IPS DF 6.9 (cell line): ENCODE results near the gene JAZF1.
A peak's percentile ranks its signal among the peaks of the same experiment; 100 is the strongest.

Experiments used
- DNase-seq: peaks from one replicate; pipeline ENCODE4 v3.0.0-alpha.2; 2013; ENCODE audit warnings: low read depth, low spot score
- H3K27ac ChIP-seq: one replicate; pipeline ENCODE4 v1.5.1; 2013; ENCODE audit warnings: low read length, control low read depth
- H3K27me3 ChIP-seq: 2 replicates; pipeline ENCODE4 v1.6.1; 2013; ENCODE audit warnings: mild to moderate bottlenecking, low read length; ENCODE audit not compliant: control insufficient read depth, insufficient read depth
- H3K36me3 ChIP-seq: 2 replicates; pipeline ENCODE4 v1.6.1; 2013; ENCODE audit warnings: low read length; ENCODE audit not compliant: control insufficient read depth, insufficient read depth
- H3K4me1 ChIP-seq: 2 replicates; pipeline ENCODE4 v1.6.1; 2013; ENCODE audit warnings: low read length; ENCODE audit not compliant: control insufficient read depth, insufficient read depth
- H3K4me3 ChIP-seq: 2 replicates; pipeline ENCODE4 v1.5.1; 2013; ENCODE audit warnings: mild to moderate bottlenecking, low read length
- H3K9me3 ChIP-seq: 2 replicates; pipeline ENCODE4 v1.6.1; 2013; ENCODE audit warnings: low read length, inconsistent platforms; ENCODE audit not compliant: control insufficient read depth, insufficient read depth
- WGBS: extraction: QIAGEN DNeasy Blood & Tissue Kit; methylation state at CpG from one replicate; pipeline ENCODE4 v1.1.7; 2013; ENCODE audit warnings: mixed read lengths, missing lambda C conversion rate; ENCODE audit not compliant: insufficient read length, insufficient coverage; 5-methylcytosine and 5-hydroxymethylcytosine counted together

The JAZF1 gene

DNA sequence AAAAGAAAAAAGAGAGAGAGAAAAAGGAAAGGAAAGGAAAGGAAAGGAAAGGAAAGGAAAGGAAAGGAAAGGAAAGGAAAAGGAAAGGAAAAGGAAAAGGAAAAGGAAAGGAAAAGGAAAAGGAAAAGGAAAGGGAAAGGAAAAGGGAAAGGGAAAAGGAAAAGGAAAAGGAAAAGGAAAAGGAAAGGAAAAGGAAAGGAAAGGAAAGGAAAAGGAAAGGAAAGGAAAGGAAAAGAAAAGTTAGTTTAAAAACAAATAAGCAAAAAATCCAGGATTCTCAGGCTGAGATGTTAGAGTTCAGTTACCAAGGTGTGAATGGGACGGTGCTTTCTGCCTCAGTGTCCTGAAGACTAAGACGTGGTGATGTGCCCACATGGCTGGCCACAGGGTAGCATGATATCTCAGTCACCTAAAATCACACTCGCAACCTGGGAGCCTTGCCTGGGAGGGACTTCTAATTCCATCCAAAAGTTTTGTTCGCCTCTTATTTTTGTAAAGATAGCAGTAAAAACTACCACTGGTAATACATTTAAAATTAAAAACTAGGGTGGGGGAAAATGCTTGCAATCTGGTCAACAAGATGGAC is 70.1 kb downstream of the JAZF1 start:
- WGBS: no CpG with 5 or more reads among the region's 4 CpGs
- Histone ChIP-seq H3K9me3 (no peaks in the 10 kb centered on the region), H3K4me1 (peaks cover 1% of the 10 kb centered on the region; the same call in 1 of the 2 replicates), H3K4me3 (no peak overlapping the region; the same call in 1 of the 2 replicates), H3K27ac (no peak overlapping the region), H3K27me3 (no peaks in the 10 kb centered on the region), H3K36me3 (no peaks in the 10 kb centered on the region)
- DNase-seq: no peak

DNA sequence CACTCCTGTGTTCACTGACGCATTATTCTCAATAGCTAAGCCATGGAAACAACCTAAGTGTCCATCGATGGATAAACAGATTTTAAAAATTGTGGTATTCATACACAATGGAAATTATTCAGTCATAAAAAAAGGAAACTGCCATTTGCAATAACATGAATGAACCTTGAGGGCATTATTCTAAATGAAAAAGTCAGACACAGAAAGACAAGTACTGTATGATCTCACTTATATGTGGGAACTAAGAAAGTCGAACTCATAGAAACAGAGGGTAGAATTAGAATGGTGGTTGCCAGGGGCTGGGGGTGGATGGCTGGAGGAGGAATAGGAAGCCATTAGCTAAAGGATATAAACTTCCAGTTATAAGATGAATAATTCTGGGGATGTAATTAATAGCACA is 71.8 kb downstream of the JAZF1 start:
- Histone ChIP-seq H3K27ac (no peak overlapping the region), H3K9me3 (no peaks in the 10 kb centered on the region), H3K36me3 (no peaks in the 10 kb centered on the region), H3K27me3 (no peaks in the 10 kb centered on the region), H3K4me3 (no peak overlapping the region), H3K4me1 (peaks cover 1% of the 10 kb centered on the region; the same call in 1 of the 2 replicates)
- DNase-seq: no peak
- WGBS: no CpG with 5 or more reads among the region's 3 CpGs

DNA sequence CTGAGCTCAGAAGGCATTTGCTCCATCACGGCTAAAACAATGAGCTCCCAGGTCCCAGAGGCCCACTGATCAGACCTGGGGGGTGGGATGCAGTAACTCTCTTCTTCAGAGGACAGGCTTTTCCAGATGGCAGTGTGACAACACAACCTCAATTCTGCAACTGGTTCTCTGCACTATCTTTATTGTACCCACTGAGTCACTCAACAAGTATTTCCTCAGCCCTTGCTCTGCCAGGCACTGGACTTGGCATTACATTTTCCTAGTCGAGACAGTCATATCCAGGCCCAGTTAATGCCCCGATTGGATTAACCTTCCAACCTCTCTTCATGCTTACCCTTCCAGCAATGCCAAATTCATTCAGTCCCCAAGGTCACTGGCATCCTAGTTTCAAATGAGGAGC is 72.6 kb downstream of the JAZF1 start:
- DNase-seq: no peak
- no peaks in the 10 kb centered on the region for H3K9me3 ChIP-seq
- no peak overlapping the region for H3K27ac ChIP-seq
- H3K4me1 ChIP-seq: peaks cover 1% of the 10 kb centered on the region; the same call in 1 of the 2 replicates
- no peaks in the 10 kb centered on the region for H3K36me3 ChIP-seq
- no peak overlapping the region for H3K4me3 ChIP-seq
- no CpG with 5 or more reads among the region's 3 CpGs for WGBS
- no peaks in the 10 kb centered on the region for H3K27me3 ChIP-seq

DNA sequence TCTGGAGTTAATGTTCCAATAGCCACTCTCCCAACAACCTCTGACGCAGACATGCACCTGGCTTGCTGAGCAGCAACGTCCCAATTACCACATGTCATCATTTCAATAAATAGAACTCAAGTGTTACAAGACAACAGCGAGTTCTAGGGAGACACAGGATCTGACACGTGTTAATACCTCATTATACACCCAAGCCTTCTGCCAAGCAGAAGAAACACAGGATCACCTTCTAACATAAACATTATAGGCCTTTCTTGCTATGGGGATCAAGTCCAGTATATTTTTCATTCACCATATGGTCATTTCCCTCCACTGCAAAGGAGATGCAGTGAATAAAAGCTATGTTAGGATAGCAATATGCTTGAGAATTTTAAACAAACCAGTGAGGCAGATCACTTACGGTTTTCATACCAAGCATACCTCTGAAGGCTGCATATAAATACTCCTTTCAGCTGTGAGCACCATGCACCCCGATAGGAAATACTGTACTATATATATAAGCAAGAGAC is 74.2 kb downstream of the JAZF1 start:
- H3K36me3 ChIP-seq: no peaks in the 10 kb centered on the region
- H3K4me1 ChIP-seq: peaks cover 1% of the 10 kb centered on the region; the same call in 1 of the 2 replicates
- no peak overlapping the region for H3K4me3 ChIP-seq
- H3K27ac ChIP-seq: no peak overlapping the region
- no CpG with 5 or more reads among the region's 6 CpGs for WGBS
- DNase-seq: no peak
- H3K9me3 ChIP-seq: no peaks in the 10 kb centered on the region
- no peaks in the 10 kb centered on the region for H3K27me3 ChIP-seq

DNA sequence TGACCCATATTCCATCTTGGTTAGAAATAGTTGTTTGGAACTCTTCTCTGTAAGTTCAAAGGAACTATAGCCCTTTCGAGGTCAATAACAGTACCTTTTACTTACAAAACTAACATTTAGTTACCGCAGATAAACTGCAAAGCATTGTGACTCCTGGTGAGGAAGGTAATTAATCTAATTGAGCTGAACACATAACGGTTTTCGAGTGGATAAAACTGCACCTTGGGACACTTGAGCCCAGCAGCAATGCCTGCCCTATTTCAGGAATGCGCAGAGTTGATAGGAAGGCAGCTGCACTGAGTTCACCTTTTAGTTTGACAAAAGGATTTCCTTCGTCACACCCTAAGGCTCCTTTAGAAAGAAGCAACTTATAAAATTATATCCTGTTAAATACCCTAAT is 75.4 kb downstream of the JAZF1 start:
- Histone ChIP-seq H3K4me3 (no peak overlapping the region), H3K36me3 (no peaks in the 10 kb centered on the region), H3K27me3 (no peaks in the 10 kb centered on the region), H3K27ac (no peak overlapping the region), H3K9me3 (no peaks in the 10 kb centered on the region), H3K4me1 (peaks cover 1% of the 10 kb centered on the region; the same call in 1 of the 2 replicates)
- DNase-seq: no peak
- WGBS: no CpG with 5 or more reads among the region's 6 CpGs

DNA sequence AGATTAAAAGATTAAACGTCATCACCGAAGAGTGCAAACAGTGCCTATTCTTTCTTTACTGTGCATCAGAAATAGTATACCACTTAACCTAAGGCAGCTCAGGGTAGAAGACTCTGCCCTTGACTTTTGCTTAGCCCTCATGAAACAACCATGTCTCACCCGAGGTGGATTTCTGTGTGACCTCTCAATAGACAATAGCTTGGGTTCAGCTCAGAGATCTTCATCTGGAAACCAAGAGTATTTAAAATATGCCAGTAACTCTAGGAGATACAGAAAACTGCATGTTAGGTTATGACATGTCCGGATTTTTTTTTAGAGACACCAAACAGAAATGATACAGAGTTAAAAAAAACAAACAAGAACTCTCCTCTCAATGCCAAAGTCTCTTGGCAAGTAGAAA is 75.8 kb downstream of the JAZF1 start:
- Histone ChIP-seq H3K36me3 (no peaks in the 10 kb centered on the region), H3K9me3 (no peaks in the 10 kb centered on the region), H3K4me3 (no peak overlapping the region), H3K27ac (no peak overlapping the region), H3K4me1 (peaks cover 1% of the 10 kb centered on the region; the same call in 1 of the 2 replicates), H3K27me3 (no peaks in the 10 kb centered on the region)
- no CpG with 5 or more reads among the region's 4 CpGs for WGBS
- no peak for DNase-seq

DNA sequence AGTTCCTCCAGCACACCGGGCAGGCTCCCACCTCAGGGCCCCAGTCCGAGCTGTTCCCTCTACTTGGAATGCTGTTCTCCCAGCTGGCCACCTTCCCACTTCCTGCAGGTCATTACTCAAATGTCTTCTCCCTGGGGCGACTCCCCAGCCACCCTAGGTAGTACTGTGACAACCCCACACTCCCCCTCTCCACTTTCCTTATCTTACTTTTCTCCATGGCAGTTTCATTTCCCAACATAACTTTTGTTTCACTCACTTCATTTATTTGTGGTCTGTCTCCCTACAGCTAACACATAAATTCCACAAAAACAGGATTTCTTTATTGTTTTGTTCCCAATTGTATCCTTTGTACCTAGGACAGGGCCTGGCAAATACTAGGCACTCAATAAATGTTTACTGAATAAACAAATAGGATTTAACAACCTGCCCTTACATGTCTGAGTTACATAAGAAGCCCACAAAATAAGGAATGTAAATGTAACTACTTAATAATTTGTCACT is 76.5 kb downstream of the JAZF1 start:
- WGBS: no CpG with 5 or more reads among the region's 3 CpGs
- Histone ChIP-seq H3K36me3 (no peaks in the 10 kb centered on the region), H3K27me3 (no peaks in the 10 kb centered on the region), H3K4me3 (no peak overlapping the region), H3K9me3 (no peaks in the 10 kb centered on the region), H3K27ac (no peak overlapping the region), H3K4me1 (peaks cover 1% of the 10 kb centered on the region; the same call in 1 of the 2 replicates)
- DNase-seq: no peak

DNA sequence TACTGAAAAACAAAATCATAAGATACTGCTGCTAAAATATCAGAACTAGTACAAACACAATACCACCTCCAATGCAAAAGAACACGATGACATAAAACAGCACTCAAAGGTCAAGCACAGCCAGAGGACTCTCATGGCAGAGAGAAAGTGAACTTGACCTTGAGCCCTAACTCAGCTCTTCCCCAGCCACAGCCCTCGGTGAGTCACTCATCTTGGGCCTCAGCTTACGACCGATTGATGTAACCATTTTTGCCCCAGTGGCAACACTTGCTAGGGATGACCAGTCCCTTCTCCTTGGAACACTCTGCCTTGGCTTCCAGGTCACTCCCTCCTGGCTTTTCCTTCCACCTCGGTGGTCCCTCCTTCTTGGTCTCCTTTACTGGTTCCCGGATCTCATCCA is 77.8 kb downstream of the JAZF1 start:
- Histone ChIP-seq H3K36me3 (no peaks in the 10 kb centered on the region), H3K27me3 (no peaks in the 10 kb centered on the region), H3K9me3 (no peaks in the 10 kb centered on the region), H3K27ac (no peak overlapping the region), H3K4me1 (peaks cover 1% of the 10 kb centered on the region; the same call in 1 of the 2 replicates), H3K4me3 (no peak overlapping the region)
- WGBS: no CpG with 5 or more reads among the region's 6 CpGs
- no peak for DNase-seq

DNA sequence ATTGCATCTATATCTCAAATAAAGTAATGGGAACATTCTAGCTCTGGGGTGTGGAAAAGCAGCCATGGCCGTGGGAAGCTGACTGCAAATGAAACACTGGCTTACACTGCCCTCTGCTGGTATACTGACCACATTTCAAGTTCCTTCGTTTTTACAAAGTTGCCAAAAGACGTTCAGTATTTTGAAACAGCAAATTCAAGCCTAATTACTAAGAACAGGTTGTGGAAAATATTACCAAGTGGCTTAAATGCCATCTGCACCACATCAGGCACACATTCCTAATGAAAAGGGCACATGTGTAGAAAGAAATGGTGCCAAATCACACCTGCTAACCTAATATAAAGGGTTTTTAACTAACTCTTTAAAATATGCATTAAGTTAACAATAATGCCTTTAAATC is 83.9 kb downstream of the JAZF1 start:
- Histone ChIP-seq H3K27me3 (no peaks in the 10 kb centered on the region), H3K4me1 (no peaks in the 10 kb centered on the region), H3K27ac (no peak overlapping the region), H3K36me3 (no peaks in the 10 kb centered on the region), H3K9me3 (no peaks in the 10 kb centered on the region), H3K4me3 (no peak overlapping the region)
- DNase-seq: peak; percentile 33
- WGBS: no CpG with 5 or more reads among the region's 3 CpGs

DNA sequence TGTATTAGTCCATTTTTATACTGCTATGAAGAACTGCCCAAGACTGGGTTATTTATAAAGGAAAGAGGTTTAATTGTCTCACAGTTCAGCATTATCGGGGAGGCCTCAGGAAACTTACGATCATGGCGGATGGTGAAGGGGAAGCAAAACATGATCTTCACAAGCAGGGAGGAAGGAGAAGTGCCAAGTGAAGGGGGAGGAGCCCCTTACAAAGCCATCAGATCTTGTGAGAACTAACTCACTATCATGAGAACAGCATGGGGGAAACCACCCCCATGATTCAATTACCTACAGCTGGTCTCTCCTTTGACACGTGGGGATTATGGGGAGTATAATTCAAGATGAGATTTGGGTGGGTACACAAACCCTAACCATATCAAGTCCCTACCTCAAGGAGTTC is 85.4 kb downstream of the JAZF1 start:
- Histone ChIP-seq H3K27ac (no peak overlapping the region), H3K4me1 (no peaks in the 10 kb centered on the region), H3K9me3 (no peaks in the 10 kb centered on the region), H3K4me3 (no peak overlapping the region), H3K36me3 (no peaks in the 10 kb centered on the region), H3K27me3 (no peaks in the 10 kb centered on the region)
- WGBS: no CpG with 5 or more reads among the region's 4 CpGs
- no peak for DNase-seq
